CD4-positive, alpha-beta T cell (primary cell): Measurements from ENCODE around the gene TUBGCP6. TPM values are rescaled to one million over a fixed set of nuclear protein-coding genes. Genes with fewer than 3 reads are reported as not detected.
A peak's percentile ranks its signal among the peaks of the same experiment; 100 is the strongest.

ENCODE experiments used
- ATAC-seq: fragments of 200-7000 bp; cut with Tn5 transposase; one replicate; pipeline ENCODE4 v1.10.0; 2022; ENCODE audit warnings: mild to moderate bottlenecking; ENCODE audit not compliant: poor library complexity
- CTCF ChIA-PET: fragments of 350-600 bp; sonication (Branson Sonifier 250); formaldehyde crosslinking; loops from one replicate; lab custom pipeline; 2021; ENCODE audit warnings: antibody characterized with exemption, inconsistent platforms; lab: Charles Lee
- POLR2A ChIA-PET: fragments of 350-600 bp; sonication (Branson Sonifier 250); formaldehyde crosslinking; loops from one replicate; lab custom pipeline; 2021; ENCODE audit warnings: antibody characterized with exemption, inconsistent platforms; lab: Charles Lee
- DNase-seq, 14 experiments: peaks; one replicate each; pipeline ENCODE4 v3.0.0-alpha.2; 2013 to 2020; ENCODE audit warnings: mixed read lengths in 2 of 14
- H3K27ac ChIP-seq, 2 donors: one replicate each; pipeline versions ENCODE4 v1.5.1 to v1.7.0; 2013; ENCODE audit warnings: low read length in 2 of 2, low read depth in 1 of 2, mild to moderate bottlenecking in 1 of 2
- H3K27me3 ChIP-seq, 2 experiments: 1 replicate in 1 of 2; 2 replicates in 1 of 2; pipeline versions ENCODE4 v1.6.1 to v1.7.0; 2013; ENCODE audit warnings: low read length in 2 of 2, control low read depth in 1 of 2, mild to moderate bottlenecking in 1 of 2, moderate library complexity in 1 of 2; ENCODE audit not compliant: insufficient read depth in 2 of 2, control insufficient read depth in 1 of 2
- H3K36me3 ChIP-seq: one replicate; pipeline ENCODE4 v1.6.1; 2013; ENCODE audit warnings: low read length, control low read depth; ENCODE audit not compliant: insufficient read depth
- H3K4me1 ChIP-seq: one replicate; pipeline ENCODE4 v1.6.1; 2013; ENCODE audit warnings: low read length, control low read depth; ENCODE audit not compliant: insufficient read depth
- H3K4me3 ChIP-seq: one replicate; pipeline ENCODE4 v1.5.1; 2013; ENCODE audit warnings: mild to moderate bottlenecking, low read length, moderate library complexity
- H3K9me3 ChIP-seq, 2 experiments: 1 replicate in 1 of 2; 2 replicates in 1 of 2; pipeline versions ENCODE4 v1.6.1 to v1.7.0; 2013; ENCODE audit warnings: low read length in 2 of 2, mild to moderate bottlenecking in 2 of 2, control low read depth in 1 of 2, moderate library complexity in 1 of 2; ENCODE audit not compliant: control insufficient read depth in 1 of 2, insufficient read depth in 1 of 2
- H3K27ac Mint-ChIP-seq: one replicate; pipeline ENCODE4 v1.8.0; 2020; ENCODE audit warnings: mixed read lengths
- H3K27me3 Mint-ChIP-seq: one replicate; pipeline ENCODE4 v1.8.0; 2021; ENCODE audit warnings: mixed read lengths
- H3K36me3 Mint-ChIP-seq: one replicate; pipeline ENCODE4 v1.8.0; 2021; ENCODE audit warnings: low read depth, mixed read lengths
- H3K4me1 Mint-ChIP-seq: one replicate; pipeline ENCODE4 v1.8.0; 2021; ENCODE audit warnings: low read depth, mixed read lengths
- H3K4me3 Mint-ChIP-seq: one replicate; pipeline ENCODE4 v1.8.0; 2020; ENCODE audit warnings: mild to moderate bottlenecking, mixed read lengths
- H3K9me3 Mint-ChIP-seq: one replicate; pipeline ENCODE4 v1.8.0; 2020; ENCODE audit warnings: mixed read lengths
- CTCF ChIP-seq: fragments of 200-600 bp; IDR thresholded peaks from one replicate; pipeline ENCODE4 v1.8.0; 2022; ENCODE audit warnings: antibody characterized with exemption, mild to moderate bottlenecking
- intact Hi-C, 2 experiments: fragments of 100-400 bp; cut with DNase I in 1 of 2; cut with micrococcal nuclease in 1 of 2; formaldehyde crosslinking; loops; one replicate each; pipeline versions ENCODE4 v1.15.1 to v1.9.0; 2023 to 2025; cut with DNase I, micrococcal nuclease
- total RNA-seq, 174 experiments: library from RNA in 2 of 174; stranded (reverse) in 2 of 174; gene quantifications; one replicate each; pipeline ENCODE4 v1.2.3 and lab custom pipeline; 2021 to 2026

TUBGCP6 gene
- total RNA-seq, 2 experiments from 2014 or later, result 124 to 126 TPM

- TF ChIP-seq CTCF, result no peak
- Mint-ChIP-seq H3K27me3 (peaks cover 8% of the 10 kb centered on the region), H3K27ac (no peak overlapping the region), H3K36me3 (no peaks in the 10 kb centered on the region), H3K4me3 (peak overlapping the region; percentile 11), H3K4me1 (no peaks in the 10 kb centered on the region), H3K9me3 (no peaks in the 10 kb centered on the region)
- Histone ChIP-seq H3K9me3 (peaks cover 0 to 4% of the 10 kb centered on the region in 2 experiments), H3K27ac (no peak overlapping the region), H3K4me3 (no peak overlapping the region), H3K27me3 (peaks cover 0 to 2% of the 10 kb centered on the region in 2 experiments), H3K4me1 (peaks cover 8% of the 10 kb centered on the region), H3K36me3 (no peaks in the 10 kb centered on the region)
- intact Hi-C loops, result no loop called here
- ChIA-PET POLR2A (no interaction called here), CTCF (no interaction called here)
- ATAC-seq (no peak), DNase-seq (peak in 1 of 14 experiments; percentile 24)
Measured at GRCh38 chr22:50179937-50180726, 64.7 kb downstream of the TUBGCP6 start.

DNA sequence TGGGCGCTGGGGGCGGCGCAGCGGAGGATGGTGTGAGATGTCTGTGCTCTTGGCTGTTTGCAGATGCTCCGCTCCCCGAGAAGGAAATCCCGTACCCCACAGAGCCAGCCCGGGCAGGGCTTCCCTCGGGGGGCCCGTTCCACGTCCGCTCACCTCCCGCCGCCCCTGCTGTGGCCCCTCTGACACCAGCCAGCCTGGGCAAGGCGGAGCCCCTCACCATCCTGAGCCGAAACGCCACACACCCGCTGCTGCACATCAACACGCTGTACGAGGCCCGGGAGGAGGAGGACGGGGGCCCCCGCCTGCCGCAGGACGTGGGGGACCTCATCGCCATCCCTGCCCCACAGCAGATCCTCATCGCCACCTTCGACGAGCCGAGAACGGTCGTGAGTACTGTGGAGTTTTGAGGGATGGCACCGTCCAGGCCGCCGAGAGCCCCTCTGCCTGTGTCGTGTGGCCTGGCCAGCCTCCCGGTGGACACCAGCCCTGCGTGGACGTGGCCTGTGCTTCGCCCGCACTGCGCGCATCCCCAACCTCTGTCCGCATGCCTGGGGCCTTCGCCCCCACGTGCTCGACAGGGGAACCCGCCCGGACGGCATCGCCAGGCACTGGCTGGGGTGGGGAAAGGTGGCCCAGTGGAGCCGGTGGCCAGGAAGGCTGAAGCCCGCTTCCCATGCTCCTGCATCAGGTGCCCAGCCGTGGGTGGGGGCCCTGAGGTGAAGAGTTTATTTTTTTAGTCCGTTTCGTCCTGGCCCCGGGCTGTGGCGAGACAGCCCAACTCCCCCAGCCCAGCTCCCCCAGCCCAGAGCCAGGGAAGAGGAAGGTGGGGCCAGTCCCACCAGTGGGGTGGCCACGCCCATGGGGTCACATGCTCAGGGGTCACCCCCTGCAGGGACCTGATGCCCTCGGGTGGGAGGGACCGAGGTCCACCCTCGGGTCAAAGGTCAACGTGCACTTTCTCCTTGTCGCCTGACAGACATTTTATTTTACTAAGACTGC lies 65.7 kb downstream of the TUBGCP6 start:
- Histone ChIP-seq H3K27ac (no peak overlapping the region), H3K36me3 (no peaks in the 10 kb centered on the region), H3K4me1 (no peaks in the 10 kb centered on the region), H3K27me3 (no peaks in the 10 kb centered on the region), H3K4me3 (no peak overlapping the region), H3K9me3 (peaks cover 0 to 4% of the 10 kb centered on the region in 2 experiments)
- Mint-ChIP-seq H3K27me3 (peaks cover 8% of the 10 kb centered on the region), H3K9me3 (no peaks in the 10 kb centered on the region), H3K27ac (no peak overlapping the region), H3K36me3 (no peaks in the 10 kb centered on the region), H3K4me1 (no peaks in the 10 kb centered on the region), H3K4me3 (no peak overlapping the region)
- TF ChIP-seq CTCF, result no peak
- ATAC-seq (no peak), DNase-seq (peak in 2 of 14 experiments; percentile 17 to 23)
- ChIA-PET CTCF (no interaction called here), POLR2A (no interaction called here)
- intact Hi-C loops, result no loop called here

GRCh38 chr22:50178471-50178864 lies 66.4 kb downstream of the TUBGCP6 start:
- intact Hi-C loops, result no loop called here
- H3K4me1 Mint-ChIP-seq, result no peaks in the 10 kb centered on the region
- DNase-seq (peak in 1 of 14 experiments; percentile 19), ATAC-seq (no peak)
- ChIA-PET CTCF (no interaction called here), POLR2A (no interaction called here)
- TF ChIP-seq CTCF, result no peak
- H3K27ac Mint-ChIP-seq, result no peak overlapping the region
- H3K36me3 Mint-ChIP-seq, result no peaks in the 10 kb centered on the region
- no peaks in the 10 kb centered on the region for H3K4me1 ChIP-seq
- H3K27ac ChIP-seq, result no peak overlapping the region
- peaks cover 5% of the 10 kb centered on the region in 2 experiments for H3K27me3 ChIP-seq
- H3K4me3 Mint-ChIP-seq, result no peak overlapping the region
- H3K9me3 ChIP-seq, result peaks cover 0 to 4% of the 10 kb centered on the region in 2 experiments
- H3K36me3 ChIP-seq, result no peaks in the 10 kb centered on the region
- no peaks in the 10 kb centered on the region for H3K9me3 Mint-ChIP-seq
- H3K27me3 Mint-ChIP-seq, result peaks cover 8% of the 10 kb centered on the region
- no peak overlapping the region for H3K4me3 ChIP-seq
